ENCODE results near the gene KDR. TPM values are rescaled to one million over a fixed set of nuclear protein-coding genes. Genes with fewer than 3 reads are reported as not detected.

The KDR gene
- total RNA-seq, 2 experiments from 2014 or later = not detected

DNA sequence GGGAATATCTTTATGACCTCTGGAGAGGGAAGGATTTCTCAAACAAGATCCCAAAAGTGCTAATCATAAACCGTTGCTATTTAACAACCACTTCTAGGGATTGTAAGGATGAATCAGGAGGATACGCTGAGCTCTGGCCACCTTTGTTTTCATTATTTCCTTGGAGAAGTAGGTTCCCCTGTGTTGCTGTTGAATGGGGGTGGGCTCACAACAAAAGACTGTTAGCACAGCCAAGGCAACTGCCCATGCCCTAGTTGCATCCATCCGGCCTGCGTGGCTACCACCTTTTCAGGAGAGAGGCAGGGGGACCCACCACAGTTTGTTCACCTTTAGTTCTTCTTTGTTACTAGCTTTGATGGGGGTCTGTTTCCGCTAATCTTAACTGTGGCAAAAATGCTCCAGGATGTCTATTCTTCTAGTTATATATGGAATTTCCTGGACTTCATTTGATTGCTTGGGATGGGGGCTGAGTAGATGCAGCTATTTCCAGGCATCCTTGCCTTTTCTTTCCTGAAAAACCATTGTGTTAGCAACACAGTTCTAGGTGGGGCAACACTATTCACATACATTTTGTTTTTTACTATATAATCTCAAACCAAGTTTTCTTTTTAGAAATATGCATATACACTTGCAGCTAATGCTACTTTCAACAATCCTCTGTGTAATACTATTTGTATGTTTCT, 95.4 kb downstream of the KDR start:
- CTCF ChIA-PET = no interaction called here
- ATAC-seq (no peak), DNase-seq (no peak)
- Mint-ChIP-seq H3K27me3 (peaks cover 6% of the 10 kb centered on the region), H3K36me3 (ENCODE audit: low read depth) (no peaks in the 10 kb centered on the region), H3K27ac (no peak overlapping the region), H3K4me3 (no peak overlapping the region), H3K9me3 (no peaks in the 10 kb centered on the region), H3K4me1 (ENCODE audit: low read depth) (no peaks in the 10 kb centered on the region)
- POLR2A ChIA-PET = no interaction called here
- intact Hi-C loops (cut with micrococcal nuclease) = no loop called here
- TF ChIP-seq, protein P1, sequence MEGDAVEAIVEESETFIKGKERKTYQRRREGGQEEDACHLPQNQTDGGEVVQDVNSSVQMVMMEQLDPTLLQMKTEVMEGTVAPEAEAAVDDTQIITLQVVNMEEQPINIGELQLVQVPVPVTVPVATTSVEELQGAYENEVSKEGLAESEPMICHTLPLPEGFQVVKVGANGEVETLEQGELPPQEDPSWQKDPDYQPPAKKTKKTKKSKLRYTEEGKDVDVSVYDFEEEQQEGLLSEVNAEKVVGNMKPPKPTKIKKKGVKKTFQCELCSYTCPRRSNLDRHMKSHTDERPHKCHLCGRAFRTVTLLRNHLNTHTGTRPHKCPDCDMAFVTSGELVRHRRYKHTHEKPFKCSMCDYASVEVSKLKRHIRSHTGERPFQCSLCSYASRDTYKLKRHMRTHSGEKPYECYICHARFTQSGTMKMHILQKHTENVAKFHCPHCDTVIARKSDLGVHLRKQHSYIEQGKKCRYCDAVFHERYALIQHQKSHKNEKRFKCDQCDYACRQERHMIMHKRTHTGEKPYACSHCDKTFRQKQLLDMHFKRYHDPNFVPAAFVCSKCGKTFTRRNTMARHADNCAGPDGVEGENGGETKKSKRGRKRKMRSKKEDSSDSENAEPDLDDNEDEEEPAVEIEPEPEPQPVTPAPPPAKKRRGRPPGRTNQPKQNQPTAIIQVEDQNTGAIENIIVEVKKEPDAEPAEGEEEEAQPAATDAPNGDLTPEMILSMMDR (IDR thresholded peaks at IDR 0.05) = no peak

DNA sequence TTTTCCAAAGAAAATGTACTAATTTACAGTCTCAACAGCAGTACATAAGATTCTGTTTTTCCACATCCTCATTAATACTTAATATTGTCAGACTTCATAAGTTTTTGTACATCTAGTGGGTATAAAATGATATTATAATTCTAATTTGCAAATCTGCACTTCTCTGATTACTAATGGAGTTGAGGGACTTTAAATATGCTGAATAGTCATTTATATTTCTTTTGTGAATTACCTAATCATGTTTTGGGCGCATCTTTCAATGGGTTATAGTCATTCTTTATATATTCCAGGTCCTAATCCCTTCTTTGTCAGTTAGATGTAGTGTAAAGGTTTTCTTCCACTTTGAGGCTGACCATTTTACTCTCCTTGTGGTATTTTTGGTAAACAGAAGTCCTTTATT, 96.1 kb downstream of the KDR start:
- Mint-ChIP-seq H3K4me1 (ENCODE audit: low read depth) (no peaks in the 10 kb centered on the region), H3K9me3 (no peaks in the 10 kb centered on the region), H3K27ac (no peak overlapping the region), H3K27me3 (peaks cover 4% of the 10 kb centered on the region), H3K36me3 (ENCODE audit: low read depth) (no peaks in the 10 kb centered on the region), H3K4me3 (no peak overlapping the region)
- POLR2A ChIA-PET = no interaction called here
- intact Hi-C loops (cut with micrococcal nuclease) = no loop called here
- CTCF ChIA-PET = interaction anchor here (1.2 kb wide), 1 partner anchor 21 kb away, joined by 3 read pairs; no protein-coding TSS in a partner anchor
- TF ChIP-seq, protein P1 (IDR thresholded peaks at IDR 0.05) = no peak
- DNase-seq = no peak
- no peak for ATAC-seq

Other genes starting within 250 kb of the KDR start
- 10 to 100 TPM; 12.9 to 15.9 TPM for gene SRD5A3, start 220.6 kb upstream of the KDR start, total RNA-seq